DOHH2 (cell line): ENCODE data around the gene PSME4.

Source experiments
- H3F3A ChIP-seq: fragments of 200-600 bp; sonication (generic), shearing (Covaris generic); 2 replicates; pipeline ENCODE4 v1.6.0; 2016; ENCODE audit warnings: antibody characterized with exemption, mild to moderate bottlenecking; ENCODE audit not compliant: control insufficient read depth, insufficient read depth
- H3K27ac ChIP-seq: fragments of 200-600 bp; sonication (generic); 2 replicates; pipeline ENCODE4 v1.5.1; 2014; ENCODE audit warnings: low read depth, mild to moderate bottlenecking, low read length, moderate library complexity
- H3K27me3 ChIP-seq: fragments of 200-600 bp; sonication (generic); 2 replicates; pipeline ENCODE4 v1.6.1; 2014; ENCODE audit warnings: mild to moderate bottlenecking, low read length, mixed read lengths; ENCODE audit not compliant: control insufficient read depth
- H3K36me3 ChIP-seq: fragments of 200-600 bp; sonication (generic); 2 replicates; pipeline ENCODE4 v1.6.1; 2014; ENCODE audit warnings: mild to moderate bottlenecking, low read length, moderate library complexity, mixed read lengths; ENCODE audit not compliant: control insufficient read depth
- H3K4me1 ChIP-seq: fragments of 200-600 bp; sonication (generic); 2 replicates; pipeline ENCODE4 v1.6.1; 2014; ENCODE audit warnings: mild to moderate bottlenecking, low read length, mixed read lengths; ENCODE audit not compliant: control insufficient read depth
- H3K4me2 ChIP-seq: fragments of 200-600 bp; sonication (generic); 2 replicates; pipeline ENCODE4 v1.6.0; 2014; ENCODE audit warnings: mild to moderate bottlenecking, low read length, moderate library complexity
- H3K4me3 ChIP-seq: fragments of 200-600 bp; sonication (generic); 2 replicates; pipeline ENCODE4 v1.5.1; 2014; ENCODE audit warnings: mild to moderate bottlenecking, low read length, mixed read lengths
- H3K79me2 ChIP-seq: fragments of 200-600 bp; sonication (generic); 2 replicates; pipeline ENCODE4 v1.6.1; 2014; ENCODE audit warnings: mild to moderate bottlenecking, low read length, mixed read lengths; ENCODE audit not compliant: control insufficient read depth
- H3K9me2 ChIP-seq: fragments of 200-600 bp; sonication (generic); replicated peaks from 2 replicates; pipeline ENCODE4 v1.6.1; 2014; ENCODE audit warnings: mild to moderate bottlenecking, low read length, mixed read lengths; ENCODE audit not compliant: control insufficient read depth
- H3K9me3 ChIP-seq: fragments of 200-600 bp; sonication (generic); 2 replicates; pipeline ENCODE4 v1.6.1; 2014; ENCODE audit warnings: antibody characterized with exemption, low read length, mixed read lengths; ENCODE audit not compliant: control insufficient read depth, insufficient read depth
- H4K20me1 ChIP-seq: fragments of 200-600 bp; sonication (generic); 2 replicates; pipeline ENCODE4 v1.6.0; 2014; ENCODE audit warnings: low read depth, mild to moderate bottlenecking, antibody characterized with exemption, low read length, moderate library complexity; ENCODE audit not compliant: control insufficient read depth, insufficient read depth
- CTCF ChIP-seq: fragments of 200-600 bp; sonication (generic); IDR thresholded peaks from one replicate; pipeline ENCODE4 v1.5.1; 2014; ENCODE audit warnings: antibody characterized with exemption, mild to moderate bottlenecking, low read depth, low read length; ENCODE audit not compliant: poor library complexity, severe bottlenecking
- EZH2phosphoT487 ChIP-seq: fragments of 200-600 bp; sonication (generic); IDR thresholded peaks from 2 replicates; pipeline ENCODE4 v1.6.1; 2017; ENCODE audit warnings: borderline replicate concordance, mild to moderate bottlenecking, antibody characterized with exemption, low read length, moderate library complexity, mixed read lengths

Gene PSME4, protein sequence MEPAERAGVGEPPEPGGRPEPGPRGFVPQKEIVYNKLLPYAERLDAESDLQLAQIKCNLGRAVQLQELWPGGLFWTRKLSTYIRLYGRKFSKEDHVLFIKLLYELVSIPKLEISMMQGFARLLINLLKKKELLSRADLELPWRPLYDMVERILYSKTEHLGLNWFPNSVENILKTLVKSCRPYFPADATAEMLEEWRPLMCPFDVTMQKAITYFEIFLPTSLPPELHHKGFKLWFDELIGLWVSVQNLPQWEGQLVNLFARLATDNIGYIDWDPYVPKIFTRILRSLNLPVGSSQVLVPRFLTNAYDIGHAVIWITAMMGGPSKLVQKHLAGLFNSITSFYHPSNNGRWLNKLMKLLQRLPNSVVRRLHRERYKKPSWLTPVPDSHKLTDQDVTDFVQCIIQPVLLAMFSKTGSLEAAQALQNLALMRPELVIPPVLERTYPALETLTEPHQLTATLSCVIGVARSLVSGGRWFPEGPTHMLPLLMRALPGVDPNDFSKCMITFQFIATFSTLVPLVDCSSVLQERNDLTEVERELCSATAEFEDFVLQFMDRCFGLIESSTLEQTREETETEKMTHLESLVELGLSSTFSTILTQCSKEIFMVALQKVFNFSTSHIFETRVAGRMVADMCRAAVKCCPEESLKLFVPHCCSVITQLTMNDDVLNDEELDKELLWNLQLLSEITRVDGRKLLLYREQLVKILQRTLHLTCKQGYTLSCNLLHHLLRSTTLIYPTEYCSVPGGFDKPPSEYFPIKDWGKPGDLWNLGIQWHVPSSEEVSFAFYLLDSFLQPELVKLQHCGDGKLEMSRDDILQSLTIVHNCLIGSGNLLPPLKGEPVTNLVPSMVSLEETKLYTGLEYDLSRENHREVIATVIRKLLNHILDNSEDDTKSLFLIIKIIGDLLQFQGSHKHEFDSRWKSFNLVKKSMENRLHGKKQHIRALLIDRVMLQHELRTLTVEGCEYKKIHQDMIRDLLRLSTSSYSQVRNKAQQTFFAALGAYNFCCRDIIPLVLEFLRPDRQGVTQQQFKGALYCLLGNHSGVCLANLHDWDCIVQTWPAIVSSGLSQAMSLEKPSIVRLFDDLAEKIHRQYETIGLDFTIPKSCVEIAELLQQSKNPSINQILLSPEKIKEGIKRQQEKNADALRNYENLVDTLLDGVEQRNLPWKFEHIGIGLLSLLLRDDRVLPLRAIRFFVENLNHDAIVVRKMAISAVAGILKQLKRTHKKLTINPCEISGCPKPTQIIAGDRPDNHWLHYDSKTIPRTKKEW (N-terminal part only)

DNA sequence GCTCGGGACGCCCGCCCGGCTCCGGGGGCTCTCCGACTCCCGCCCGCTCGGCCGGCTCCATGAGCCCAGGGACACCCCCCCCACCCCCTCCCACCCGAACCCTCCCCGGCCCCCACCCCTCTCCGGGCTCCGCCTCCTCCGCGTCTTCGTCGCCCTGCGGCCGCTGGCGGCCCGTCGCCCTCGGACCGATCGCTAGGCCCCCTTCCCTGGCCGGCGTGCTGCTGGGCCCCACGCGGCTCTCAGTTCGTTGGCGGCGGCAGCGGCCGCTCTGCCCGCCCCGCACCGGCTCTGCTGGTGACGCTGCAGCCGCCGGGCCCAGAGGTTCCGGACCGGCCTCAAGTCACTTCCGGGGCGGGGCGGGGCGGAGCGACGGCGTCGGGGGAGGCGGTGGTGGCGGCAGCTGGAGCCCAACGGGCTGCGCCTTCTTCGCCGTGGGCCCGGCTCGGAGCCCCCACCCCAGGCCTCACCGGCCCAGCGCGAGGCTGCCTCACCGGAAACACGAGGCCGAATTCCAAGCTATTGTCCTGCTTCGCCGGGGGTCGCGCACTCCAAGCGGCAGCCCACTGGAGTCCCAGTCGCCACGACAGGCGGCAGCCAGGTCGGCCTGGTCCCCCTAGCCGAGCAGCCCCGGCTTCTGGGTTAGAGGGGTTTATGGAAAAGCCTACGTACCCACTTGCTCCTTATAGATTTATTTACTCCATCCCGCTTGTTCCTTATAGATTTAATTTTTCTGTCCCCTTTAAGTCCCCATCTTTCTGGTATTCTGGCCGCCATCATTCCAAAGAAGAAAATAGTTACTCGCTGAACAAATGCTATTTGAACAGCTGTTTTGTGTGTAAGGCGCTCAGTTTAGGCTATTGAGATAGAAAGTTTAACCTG lies at the start of gene PSME4:
Gene PSME4, minus strand, starts transcription at position 270 of the 879 bp plus-strand sequence. Its CDS starts 209 bp downstream, at position 61.
- peaks cover 37% of the 10 kb centered on the region for H3K4me1 ChIP-seq
- peak within 1 kb of the TSS; percentile 80 for H3K4me3 ChIP-seq
- H4K20me1 ChIP-seq: peaks cover 18% of the 10 kb centered on the region
- no peaks in the 10 kb centered on the region for H3K9me2 ChIP-seq
- H3K4me2 ChIP-seq: peak within 1 kb of the TSS; percentile 85
- H3K79me2 ChIP-seq: peaks cover 58% of the 10 kb centered on the region
- H3F3A ChIP-seq: no peaks in the 10 kb centered on the region
- H3K9me3 ChIP-seq: no peaks in the 10 kb centered on the region
- H3K36me3 ChIP-seq: peaks cover 7% of the 10 kb centered on the region; the same call in 1 of the 2 replicates
- TF ChIP-seq CTCF: no peak
- no peak for TF ChIP-seq EZH2phosphoT487
- peak within 1 kb of the TSS; percentile 67 for H3K27ac ChIP-seq
- H3K27me3 ChIP-seq: no peaks in the 10 kb centered on the region

DNA sequence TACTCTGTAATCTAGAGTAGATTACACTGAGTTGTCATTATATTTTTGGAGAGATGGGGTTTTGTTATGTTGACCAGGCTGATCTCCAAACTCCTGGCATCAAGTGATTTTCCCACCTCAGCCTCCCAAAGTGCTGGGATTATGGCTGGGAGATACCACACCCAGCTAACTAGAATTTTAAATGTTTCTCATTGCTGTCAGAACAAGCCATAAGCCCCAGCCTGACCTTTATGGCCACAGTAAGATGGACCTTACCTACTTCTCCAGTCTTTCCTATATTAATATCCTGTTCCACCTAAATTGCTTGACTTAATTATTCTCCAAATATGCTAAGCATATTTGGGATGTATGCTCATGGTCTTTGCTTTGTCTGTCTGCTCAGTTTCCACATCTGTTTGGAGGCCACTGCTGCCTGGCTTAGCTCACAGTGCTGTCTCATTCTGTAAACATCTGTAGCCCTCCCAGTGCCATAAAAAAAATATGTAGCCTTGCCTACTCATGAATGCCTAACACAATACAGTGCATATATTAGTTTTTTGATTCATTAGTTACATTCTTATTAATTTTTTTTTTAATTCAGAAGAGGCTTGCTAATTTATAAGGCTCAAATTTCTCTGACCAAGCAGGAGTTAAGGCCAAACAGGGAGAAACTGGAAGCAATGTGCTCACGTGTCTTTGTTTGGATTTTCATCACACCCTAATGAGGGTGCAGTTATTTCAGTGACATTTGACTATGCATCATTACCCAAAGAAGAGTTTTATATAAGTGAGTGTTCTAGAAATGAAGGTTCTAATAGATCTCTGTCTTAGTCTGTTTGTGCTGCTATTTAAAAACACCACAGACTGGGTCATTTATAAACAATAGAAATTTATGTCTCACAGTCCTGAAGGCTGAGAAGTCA lies 45.3 kb upstream of the PSME4 start:
- Histone ChIP-seq H3K27ac (no peak overlapping the region), H3K9me3 (peaks cover 3% of the 10 kb centered on the region; the same call in 1 of the 2 replicates), H3K79me2 (no peaks in the 10 kb centered on the region), H3K36me3 (no peaks in the 10 kb centered on the region), H3K9me2 (no peaks in the 10 kb centered on the region), H3K4me1 (peaks cover 11% of the 10 kb centered on the region), H3K27me3 (no peaks in the 10 kb centered on the region), H3K4me2 (no peak overlapping the region), H3F3A (0 out of 2 replicates have a peak, but pooled peaks cover 2% of the 10 kb centered on the region), H4K20me1 (no peaks in the 10 kb centered on the region), H3K4me3 (no peak overlapping the region)
- TF ChIP-seq CTCF (no peak), EZH2phosphoT487 (no peak)
